Astrocyte of the cerebellum (primary cell): Measurements from ENCODE around the gene AR.

Experiments
- DNase-seq: peaks from one replicate; pipeline ENCODE4 v3.0.0-alpha.2; 2011; ENCODE audit warnings: low read depth
- H3K4me3 ChIP-seq: 2 replicates; pipeline ENCODE4 v1.5.1; 2011; ENCODE audit warnings: mild to moderate bottlenecking, low read depth, low read length, moderate library complexity
- CTCF ChIP-seq: IDR thresholded peaks from 2 replicates; pipeline ENCODE4 v1.5.1; 2012; ENCODE audit warnings: low read length, low read depth, moderate library complexity, mild to moderate bottlenecking; ENCODE audit errors: missing control alignments
- in situ Hi-C: cut with HindIII; loops from 2 replicates; pipeline ENCODE4 v1.10.0; 2017; ENCODE audit warnings: low sequenced_read_pairs

AR gene

GRCh38 chrX:67717571-67717970, 173.8 kb downstream of the AR start:
- no peak for TF ChIP-seq CTCF
- H3K4me3 ChIP-seq: no peak overlapping the region
- no peak for DNase-seq
- in situ Hi-C loops: no loop called here

- DNase-seq: no peak
- in situ Hi-C loops: no loop called here
- TF ChIP-seq CTCF: no peak
- H3K4me3 ChIP-seq: no peak overlapping the region
These were observed 175.1 kb downstream of the AR start for GRCh38 chrX:67718926-67719325.

DNA sequence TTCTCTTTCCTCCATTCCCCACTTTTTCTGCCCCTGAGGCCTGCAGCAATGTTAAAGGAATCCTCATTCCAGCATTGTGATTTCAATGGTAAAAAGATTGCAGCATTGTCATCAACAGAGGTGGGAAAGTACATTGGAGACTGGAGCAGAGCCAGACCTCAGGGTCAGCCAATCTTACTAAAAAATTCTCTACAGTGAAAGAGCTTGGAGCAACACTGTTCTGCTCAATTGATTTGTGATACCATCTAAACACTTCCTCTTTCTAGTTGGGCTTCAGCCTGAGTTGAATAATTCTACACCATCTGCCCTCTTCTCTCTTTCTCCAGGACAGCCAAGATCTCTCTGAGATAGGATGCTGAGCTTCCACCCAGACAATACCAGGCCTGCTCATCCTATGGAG, 176.5 kb downstream of the AR start:
- in situ Hi-C loops: no loop called here
- H3K4me3 ChIP-seq: no peak overlapping the region
- TF ChIP-seq CTCF: no peak
- DNase-seq: peak; percentile 19

DNA sequence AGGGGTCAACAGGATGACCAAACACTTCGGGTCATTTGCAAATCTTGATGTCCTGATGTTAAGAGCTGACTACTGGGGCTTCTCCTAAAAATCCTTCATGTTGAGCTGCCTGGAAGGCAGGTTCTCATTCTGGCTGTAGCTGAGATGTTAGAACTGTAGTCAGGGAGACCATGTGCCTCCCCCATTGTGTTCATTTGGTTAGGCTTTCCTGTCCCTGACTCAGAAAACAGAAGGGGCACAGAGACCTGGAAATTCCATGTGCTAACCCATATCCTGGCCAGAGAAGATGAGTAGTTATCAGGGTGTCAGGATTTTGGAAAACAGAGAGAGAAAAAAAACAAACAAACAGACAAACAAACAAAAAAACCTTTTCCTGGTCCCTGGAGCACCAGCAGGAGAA, 177.5 kb downstream of the AR start:
- TF ChIP-seq CTCF: no peak
- in situ Hi-C loops: no loop called here
- no peak overlapping the region for H3K4me3 ChIP-seq
- DNase-seq: no peak

DNA sequence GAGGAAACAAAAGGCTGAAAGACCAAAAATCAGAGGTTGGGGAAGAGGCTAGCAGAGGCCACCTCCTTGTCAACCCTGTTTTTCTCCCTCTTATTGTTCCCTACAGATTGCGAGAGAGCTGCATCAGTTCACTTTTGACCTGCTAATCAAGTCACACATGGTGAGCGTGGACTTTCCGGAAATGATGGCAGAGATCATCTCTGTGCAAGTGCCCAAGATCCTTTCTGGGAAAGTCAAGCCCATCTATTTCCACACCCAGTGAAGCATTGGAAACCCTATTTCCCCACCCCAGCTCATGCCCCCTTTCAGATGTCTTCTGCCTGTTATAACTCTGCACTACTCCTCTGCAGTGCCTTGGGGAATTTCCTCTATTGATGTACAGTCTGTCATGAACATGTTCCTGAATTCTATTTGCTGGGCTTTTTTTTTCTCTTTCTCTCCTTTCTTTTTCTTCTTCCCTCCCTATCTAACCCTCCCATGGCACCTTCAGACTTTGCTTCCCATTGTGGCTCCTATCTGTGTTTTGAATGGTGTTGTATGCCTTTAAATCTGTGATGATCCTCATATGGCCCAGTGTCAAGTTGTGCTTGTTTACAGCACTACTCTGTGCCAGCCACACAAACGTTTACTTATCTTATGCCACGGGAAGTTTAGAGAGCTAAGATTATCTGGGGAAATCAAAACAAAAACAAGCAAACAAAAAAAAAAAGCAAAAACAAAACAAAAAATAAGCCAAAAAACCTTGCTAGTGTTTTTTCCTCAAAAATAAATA, 179.9 kb downstream of the AR start:
- DNase-seq: no peak
- TF ChIP-seq CTCF: no peak
- H3K4me3 ChIP-seq: no peak overlapping the region
- in situ Hi-C loops: no loop called here

DNA sequence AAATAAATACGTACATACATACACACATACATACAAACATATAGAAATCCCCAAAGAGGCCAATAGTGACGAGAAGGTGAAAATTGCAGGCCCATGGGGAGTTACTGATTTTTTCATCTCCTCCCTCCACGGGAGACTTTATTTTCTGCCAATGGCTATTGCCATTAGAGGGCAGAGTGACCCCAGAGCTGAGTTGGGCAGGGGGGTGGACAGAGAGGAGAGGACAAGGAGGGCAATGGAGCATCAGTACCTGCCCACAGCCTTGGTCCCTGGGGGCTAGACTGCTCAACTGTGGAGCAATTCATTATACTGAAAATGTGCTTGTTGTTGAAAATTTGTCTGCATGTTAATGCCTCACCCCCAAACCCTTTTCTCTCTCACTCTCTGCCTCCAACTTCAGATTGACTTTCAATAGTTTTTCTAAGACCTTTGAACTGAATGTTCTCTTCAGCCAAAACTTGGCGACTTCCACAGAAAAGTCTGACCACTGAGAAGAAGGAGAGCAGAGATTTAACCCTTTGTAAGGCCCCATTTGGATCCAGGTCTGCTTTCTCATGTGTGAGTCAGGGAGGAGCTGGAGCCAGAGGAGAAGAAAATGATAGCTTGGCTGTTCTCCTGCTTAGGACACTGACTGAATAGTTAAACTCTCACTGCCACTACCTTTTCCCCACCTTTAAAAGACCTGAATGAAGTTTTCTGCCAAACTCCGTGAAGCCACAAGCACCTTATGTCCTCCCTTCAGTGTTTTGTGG, 180.7 kb downstream of the AR start:
- DNase-seq: peak; percentile 4
- in situ Hi-C loops: no loop called here
- H3K4me3 ChIP-seq: no peak overlapping the region
- TF ChIP-seq CTCF: no peak
